ENCODE measurements around the gene ZXDC. TPM values are rescaled to one million over a fixed set of nuclear protein-coding genes. Genes with fewer than 3 reads are reported as not detected.

ZXDC gene
- total RNA-seq, 1 donor from 2014 or later, result 26.1 TPM

DNA sequence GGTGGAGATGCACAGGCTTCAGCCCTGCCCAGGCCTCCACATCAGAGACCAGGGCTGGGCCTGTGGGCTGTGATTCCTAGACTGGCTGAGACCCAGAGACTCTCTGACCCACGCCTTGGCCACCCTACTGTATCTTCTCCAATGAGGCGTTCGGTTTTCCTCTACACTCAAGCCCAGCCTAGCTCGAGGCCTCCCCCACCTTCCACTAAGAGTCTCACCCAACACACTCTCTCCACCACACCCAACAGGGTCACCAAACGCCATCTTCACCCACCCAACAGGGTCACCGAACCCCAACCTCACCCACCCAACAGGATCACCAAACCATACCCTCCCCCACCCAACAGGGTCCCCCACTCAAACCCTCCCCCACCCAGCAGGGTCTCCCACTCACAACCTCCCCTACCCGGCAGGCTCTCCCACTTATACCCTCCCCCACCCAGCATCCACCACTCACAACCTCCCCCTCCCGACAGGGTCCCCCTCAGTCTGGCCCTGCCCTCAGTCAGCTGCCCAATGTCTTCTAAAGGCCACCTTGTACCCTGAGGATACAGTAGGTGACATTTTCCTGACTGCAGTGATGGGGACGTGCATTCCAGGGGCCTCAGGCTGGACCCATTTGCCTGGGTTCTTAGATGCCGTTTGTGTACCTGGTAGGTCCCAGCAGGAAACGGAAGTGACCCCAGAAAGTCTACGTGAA lies 60.6 kb downstream of the ZXDC start:
- H3K9me3 Mint-ChIP-seq, result no peaks in the 10 kb centered on the region
- H3K36me3 Mint-ChIP-seq (ENCODE audit: low read depth), result no peaks in the 10 kb centered on the region
- H3K4me1 Mint-ChIP-seq (ENCODE audit: low read depth), result no peaks in the 10 kb centered on the region
- intact Hi-C loops (cut with micrococcal nuclease), result no loop called here
- peaks cover 16% of the 10 kb centered on the region for H3K27me3 Mint-ChIP-seq (ENCODE audit: low read depth)
- H3K27ac Mint-ChIP-seq, result no peak overlapping the region
- H3K4me3 Mint-ChIP-seq (ENCODE audit: low read depth), result no peak overlapping the region
- no peak for DNase-seq (ENCODE audit: low spot score)

DNA sequence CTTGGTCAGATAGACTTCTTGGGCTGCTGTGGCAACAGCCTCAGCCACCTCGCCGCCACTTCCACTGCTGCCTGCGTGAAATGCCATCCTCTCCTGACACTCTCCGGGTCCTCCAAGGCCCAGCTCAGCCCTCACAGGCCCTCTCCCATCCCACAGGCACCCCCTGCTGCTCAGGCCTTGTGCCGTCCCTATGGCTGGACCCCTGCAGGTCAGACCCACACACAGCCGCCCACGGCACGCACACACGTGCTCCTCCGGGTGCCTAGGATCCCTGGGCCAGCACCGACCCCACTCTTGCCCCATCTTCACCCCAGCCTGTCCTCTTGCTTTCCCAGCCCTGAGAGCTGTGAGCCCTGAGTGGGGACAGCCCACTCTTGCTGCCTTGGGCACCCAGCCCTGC lies 61.3 kb downstream of the ZXDC start:
- intact Hi-C loops (cut with micrococcal nuclease), result no loop called here
- DNase-seq (ENCODE audit: low spot score), result no peak
- H3K27ac Mint-ChIP-seq, result no peak overlapping the region

DNA sequence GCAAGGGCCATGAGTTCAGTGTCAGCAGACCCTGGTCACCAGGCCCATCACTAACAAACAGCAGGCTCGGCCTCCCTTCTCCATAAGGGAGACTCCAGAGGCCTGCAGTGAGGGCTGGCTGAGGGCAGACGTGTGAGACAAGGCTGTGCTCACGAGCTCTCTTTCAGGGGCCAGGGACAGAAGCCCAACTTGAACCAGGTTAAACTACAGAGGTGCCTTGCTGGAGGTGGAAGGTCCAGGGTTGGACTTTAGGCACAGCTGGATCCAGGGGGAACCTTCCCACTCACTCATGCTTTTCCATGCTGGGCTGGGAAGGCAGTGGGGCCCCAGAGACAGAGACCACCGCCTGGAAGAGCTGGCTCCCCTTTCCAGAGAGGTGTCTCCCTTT lies 62.0 kb downstream of the ZXDC start:
- no peaks in the 10 kb centered on the region for H3K4me1 Mint-ChIP-seq (ENCODE audit: low read depth)
- no peak for DNase-seq (ENCODE audit: low spot score)
- H3K27ac Mint-ChIP-seq, result no peak overlapping the region
- H3K36me3 Mint-ChIP-seq (ENCODE audit: low read depth), result no peaks in the 10 kb centered on the region
- H3K9me3 Mint-ChIP-seq, result no peaks in the 10 kb centered on the region
- H3K4me3 Mint-ChIP-seq (ENCODE audit: low read depth), result no peak overlapping the region
- peaks cover 16% of the 10 kb centered on the region for H3K27me3 Mint-ChIP-seq (ENCODE audit: low read depth)
- intact Hi-C loops (cut with micrococcal nuclease), result no loop called here

More for the DNA sequence above, 61.3 kb downstream of the ZXDC start:
- Mint-ChIP-seq H3K27me3 (ENCODE audit: low read depth) (peaks cover 16% of the 10 kb centered on the region), H3K36me3 (ENCODE audit: low read depth) (no peaks in the 10 kb centered on the region), H3K4me3 (ENCODE audit: low read depth) (no peak overlapping the region), H3K9me3 (no peaks in the 10 kb centered on the region), H3K4me1 (ENCODE audit: low read depth) (no peaks in the 10 kb centered on the region)

DNA sequence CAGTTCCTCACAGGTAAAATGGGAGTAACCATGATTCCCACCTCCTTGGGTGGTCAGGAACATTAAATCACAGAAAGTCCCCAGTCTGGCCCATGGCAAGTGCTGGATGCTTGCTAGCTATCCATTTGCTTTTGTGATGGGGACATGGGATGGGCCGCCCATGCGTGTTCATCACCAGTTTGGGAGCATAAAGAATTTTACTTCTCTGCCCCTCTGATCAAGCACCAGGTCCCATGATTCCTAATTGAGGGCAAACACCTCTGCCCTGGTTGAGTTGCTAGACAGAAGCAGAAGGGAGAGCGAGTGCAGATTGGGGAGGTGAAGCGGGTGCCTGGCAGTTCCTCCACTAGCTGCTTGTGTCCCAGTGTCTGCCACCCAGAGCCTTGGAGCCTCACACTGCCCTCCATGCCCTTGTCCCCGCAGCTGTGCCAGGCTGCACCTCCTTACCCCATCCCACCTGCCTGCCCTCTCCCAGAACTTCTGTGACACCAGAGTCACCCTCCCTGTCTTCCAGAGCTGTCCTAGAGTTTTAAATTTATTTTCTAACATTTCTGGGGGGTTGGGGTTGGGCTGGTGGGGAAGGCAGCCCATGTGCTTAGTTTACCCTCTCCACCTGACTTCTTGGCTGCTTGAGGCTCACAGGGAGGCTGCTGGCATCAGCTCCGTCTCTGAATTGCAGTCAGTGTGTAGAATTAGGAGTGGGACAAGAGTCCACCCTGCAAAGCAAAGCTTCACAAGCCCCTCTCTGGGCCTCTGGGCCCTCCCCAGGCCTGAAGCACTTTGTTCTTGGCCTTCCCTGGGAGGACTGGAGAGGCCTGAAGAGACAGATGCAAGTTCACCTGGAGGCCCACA lies 62.6 kb downstream of the ZXDC start:
- Mint-ChIP-seq H3K27me3 (ENCODE audit: low read depth) (peaks cover 16% of the 10 kb centered on the region), H3K4me1 (ENCODE audit: low read depth) (no peaks in the 10 kb centered on the region), H3K4me3 (ENCODE audit: low read depth) (no peak overlapping the region), H3K9me3 (no peaks in the 10 kb centered on the region), H3K27ac (no peak overlapping the region), H3K36me3 (ENCODE audit: low read depth) (no peaks in the 10 kb centered on the region)
- intact Hi-C loops (cut with micrococcal nuclease), result no loop called here
- no peak for DNase-seq (ENCODE audit: low spot score)

DNA sequence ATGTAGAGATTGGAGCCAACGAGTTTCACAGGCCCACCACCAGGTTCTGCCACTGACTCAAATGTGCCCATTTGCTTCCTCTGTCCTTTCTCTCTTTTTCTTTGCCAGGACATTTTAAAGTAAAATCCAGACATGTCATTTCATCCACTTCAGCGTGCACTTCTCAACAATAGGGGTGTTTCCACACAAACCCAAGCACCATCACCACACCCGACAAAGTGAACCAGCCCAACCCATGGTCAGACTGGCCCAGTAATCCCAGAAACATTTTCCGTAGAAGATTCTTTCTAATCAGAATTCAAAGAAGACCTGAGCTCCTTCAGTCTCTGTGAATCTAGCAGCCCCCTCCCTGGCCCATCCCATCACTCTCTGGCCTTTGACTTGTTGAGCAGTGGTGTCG lies 67.6 kb downstream of the ZXDC start:
- H3K36me3 Mint-ChIP-seq (ENCODE audit: low read depth), result no peaks in the 10 kb centered on the region
- H3K9me3 Mint-ChIP-seq, result no peaks in the 10 kb centered on the region
- no peak for DNase-seq (ENCODE audit: low spot score)
- peaks cover 16% of the 10 kb centered on the region for H3K27me3 Mint-ChIP-seq (ENCODE audit: low read depth)
- intact Hi-C loops (cut with micrococcal nuclease), result no loop called here
- H3K4me3 Mint-ChIP-seq (ENCODE audit: low read depth), result no peak overlapping the region
- no peak overlapping the region for H3K27ac Mint-ChIP-seq
- no peaks in the 10 kb centered on the region for H3K4me1 Mint-ChIP-seq (ENCODE audit: low read depth)

DNA sequence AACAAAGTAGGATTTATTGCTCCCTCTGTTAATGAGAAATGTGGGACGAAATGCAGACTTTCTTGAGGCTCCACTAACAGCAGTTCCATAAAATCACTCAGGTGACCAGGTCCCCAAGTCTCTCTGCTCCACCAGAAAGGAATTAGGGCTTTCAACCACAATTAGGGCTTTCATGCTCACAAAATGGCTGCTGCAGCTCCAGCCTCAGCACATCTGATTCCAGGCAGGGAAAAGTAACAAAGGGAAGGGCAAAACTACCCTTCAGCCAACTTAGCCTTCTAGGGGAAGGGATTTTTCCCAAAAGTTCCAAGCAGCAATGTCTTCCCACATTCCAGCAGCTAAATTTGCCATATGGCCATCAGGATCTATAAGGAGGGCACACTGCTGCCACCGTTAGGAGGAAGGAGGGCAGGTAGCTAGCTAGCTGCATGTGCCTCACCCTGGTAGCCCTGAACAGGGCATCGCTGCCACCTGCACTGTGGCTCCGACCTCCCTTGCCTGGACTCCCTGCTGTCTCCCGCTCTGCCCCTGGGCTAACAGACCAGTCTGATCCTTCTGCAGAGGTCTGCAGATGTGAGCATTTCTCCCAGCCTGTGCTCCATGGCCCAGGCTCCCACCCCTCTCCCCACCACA lies 68.2 kb downstream of the ZXDC start:
- DNase-seq (ENCODE audit: low spot score), result no peak
- Mint-ChIP-seq H3K27me3 (ENCODE audit: low read depth) (peaks cover 16% of the 10 kb centered on the region), H3K9me3 (no peaks in the 10 kb centered on the region), H3K27ac (no peak overlapping the region), H3K4me1 (ENCODE audit: low read depth) (no peaks in the 10 kb centered on the region), H3K4me3 (ENCODE audit: low read depth) (no peak overlapping the region), H3K36me3 (ENCODE audit: low read depth) (no peaks in the 10 kb centered on the region)
- intact Hi-C loops (cut with micrococcal nuclease), result no loop called here

DNA sequence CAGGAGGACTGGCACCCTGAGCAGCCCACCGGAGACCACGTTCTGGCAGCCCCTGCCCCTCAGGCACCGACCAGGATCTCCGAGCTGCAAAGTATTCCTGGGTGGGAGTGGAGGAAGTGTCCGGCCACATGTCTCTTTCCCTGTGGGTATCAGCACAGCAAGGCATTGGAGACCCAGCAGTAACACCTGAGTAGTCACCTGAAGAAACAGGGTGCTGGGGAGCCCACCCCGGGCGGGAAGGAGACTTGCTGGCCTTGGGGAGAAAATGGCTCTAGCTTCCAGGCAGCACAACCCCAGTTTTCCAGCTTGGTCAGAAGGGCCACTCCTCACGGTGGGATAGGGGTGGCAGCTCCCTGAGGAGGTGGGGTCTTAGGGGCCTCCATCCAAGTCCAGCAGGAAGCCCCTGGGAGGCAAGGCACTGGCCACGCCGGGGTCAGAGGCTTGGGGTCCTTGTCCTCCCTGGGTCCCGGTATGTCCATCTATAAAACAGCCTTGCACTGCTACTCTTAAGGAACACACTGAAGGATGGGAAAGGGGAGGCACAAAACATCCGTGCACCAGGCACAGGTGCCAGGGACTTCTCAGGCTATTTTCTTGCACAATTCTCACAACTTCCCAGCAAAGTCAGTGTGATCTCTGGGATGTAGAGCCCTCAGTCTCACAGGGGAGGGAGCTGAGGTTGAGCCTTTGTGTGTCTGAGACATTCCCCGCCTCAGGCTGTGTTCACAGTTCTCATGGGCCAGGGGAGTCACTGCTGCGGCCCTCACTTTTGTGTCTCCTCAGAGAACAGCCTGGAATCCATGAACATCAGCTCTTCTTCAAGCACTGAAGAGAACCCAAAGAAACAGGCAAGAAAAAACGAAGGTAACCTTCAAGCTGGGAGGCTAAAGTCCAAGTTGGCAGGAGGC lies 69.0 kb downstream of the ZXDC start:
- Mint-ChIP-seq H3K27ac (no peak overlapping the region), H3K4me1 (ENCODE audit: low read depth) (no peaks in the 10 kb centered on the region), H3K9me3 (no peaks in the 10 kb centered on the region), H3K36me3 (ENCODE audit: low read depth) (no peaks in the 10 kb centered on the region), H3K27me3 (ENCODE audit: low read depth) (peaks cover 12% of the 10 kb centered on the region), H3K4me3 (ENCODE audit: low read depth) (no peak overlapping the region)
- intact Hi-C loops (cut with micrococcal nuclease), result no loop called here
- DNase-seq (ENCODE audit: low spot score), result no peak

DNA sequence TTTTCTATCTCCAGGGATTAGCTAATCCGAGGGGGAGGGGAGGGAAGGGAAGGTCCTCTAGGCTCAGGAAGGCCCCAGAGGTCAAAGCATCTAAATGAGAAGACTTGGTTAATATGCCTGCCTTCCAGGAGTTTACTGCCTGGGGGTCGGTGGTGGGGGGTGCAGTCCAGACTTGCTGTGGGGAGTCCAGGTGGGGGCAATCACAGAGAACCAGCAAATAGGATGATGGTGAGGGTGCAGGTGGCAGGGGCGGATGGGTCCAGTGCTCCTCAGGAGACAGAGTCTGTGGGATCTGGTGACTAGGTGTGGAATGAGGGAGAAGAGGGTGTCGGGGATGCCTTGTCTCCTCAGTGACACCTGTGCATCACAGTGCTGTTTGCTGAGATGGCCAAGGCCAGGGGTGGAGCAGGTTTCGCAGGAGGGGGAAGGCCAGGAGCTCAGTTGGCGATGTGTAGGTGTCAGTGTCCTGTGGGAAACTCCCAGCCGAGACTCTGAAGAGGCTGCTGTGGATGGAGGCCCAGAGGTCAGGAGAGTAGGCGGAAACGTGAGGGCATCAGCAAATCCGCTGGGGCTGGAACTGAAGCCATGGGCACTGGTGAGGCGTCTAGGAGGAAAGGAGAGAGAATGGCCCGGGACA lies 72.9 kb downstream of the ZXDC start:
- Mint-ChIP-seq H3K4me1 (ENCODE audit: low read depth) (no peaks in the 10 kb centered on the region), H3K36me3 (ENCODE audit: low read depth) (no peaks in the 10 kb centered on the region), H3K9me3 (no peaks in the 10 kb centered on the region), H3K27ac (no peak overlapping the region), H3K4me3 (ENCODE audit: low read depth) (no peak overlapping the region), H3K27me3 (ENCODE audit: low read depth) (no peaks in the 10 kb centered on the region)
- no peak for DNase-seq (ENCODE audit: low spot score)
- intact Hi-C loops (cut with micrococcal nuclease), result no loop called here

DNA sequence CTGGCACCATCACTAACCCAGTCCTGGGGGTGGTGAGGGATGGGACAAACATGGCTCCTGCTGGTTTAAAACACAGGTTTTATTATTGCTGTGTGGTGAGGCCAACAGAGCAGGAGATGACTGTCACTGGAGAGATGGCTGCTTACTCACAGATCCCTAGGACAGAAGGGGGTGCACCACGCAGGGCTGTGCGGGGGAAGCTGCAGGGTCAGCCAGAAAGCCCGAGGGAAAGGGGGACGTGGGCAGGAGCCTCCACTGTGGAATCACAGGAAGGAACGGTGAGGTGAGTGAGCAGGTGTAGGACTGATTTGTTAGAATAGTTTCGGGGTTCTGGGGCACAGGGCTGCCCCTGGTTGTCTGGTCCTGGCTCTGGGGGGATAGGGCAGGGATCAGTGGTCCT lies 73.5 kb downstream of the ZXDC start:
- H3K4me1 Mint-ChIP-seq (ENCODE audit: low read depth), result no peaks in the 10 kb centered on the region
- no peaks in the 10 kb centered on the region for H3K9me3 Mint-ChIP-seq
- no peak overlapping the region for H3K4me3 Mint-ChIP-seq (ENCODE audit: low read depth)
- H3K36me3 Mint-ChIP-seq (ENCODE audit: low read depth), result no peaks in the 10 kb centered on the region
- no peaks in the 10 kb centered on the region for H3K27me3 Mint-ChIP-seq (ENCODE audit: low read depth)
- H3K27ac Mint-ChIP-seq, result no peak overlapping the region
- intact Hi-C loops (cut with micrococcal nuclease), result no loop called here
- DNase-seq (ENCODE audit: low spot score), result no peak

DNA sequence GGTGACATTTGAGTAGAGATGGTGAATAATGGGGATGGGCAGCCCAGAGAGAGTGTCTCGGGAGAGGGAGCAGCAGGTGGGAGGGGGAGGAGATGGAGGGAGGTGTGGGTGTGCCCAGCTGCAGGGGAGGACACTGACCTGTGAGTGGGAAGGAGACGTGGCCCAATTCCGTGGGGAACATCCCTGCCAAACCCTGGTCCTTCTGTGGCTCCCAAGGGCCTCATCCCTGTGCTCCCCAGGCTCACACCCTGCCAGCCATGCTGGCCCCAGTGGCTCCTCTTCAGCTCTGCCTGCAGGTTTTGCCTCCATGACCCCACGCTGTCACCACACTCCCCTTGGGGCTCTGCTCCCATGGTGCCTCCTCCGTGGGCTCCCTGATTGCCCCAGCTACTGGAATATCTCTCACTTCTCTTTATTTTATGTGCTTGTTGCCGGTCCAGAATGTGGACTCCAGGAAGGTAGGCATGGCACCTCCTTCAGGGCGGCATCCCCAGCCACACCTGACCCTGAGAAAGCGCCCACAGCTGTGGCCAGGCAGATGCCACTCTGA lies 74.0 kb downstream of the ZXDC start:
- no peak overlapping the region for H3K27ac Mint-ChIP-seq
- no peak for DNase-seq (ENCODE audit: low spot score)
- no peaks in the 10 kb centered on the region for H3K27me3 Mint-ChIP-seq (ENCODE audit: low read depth)
- no peaks in the 10 kb centered on the region for H3K9me3 Mint-ChIP-seq
- no peak overlapping the region for H3K4me3 Mint-ChIP-seq (ENCODE audit: low read depth)
- intact Hi-C loops (cut with micrococcal nuclease), result no loop called here
- no peaks in the 10 kb centered on the region for H3K36me3 Mint-ChIP-seq (ENCODE audit: low read depth)
- no peaks in the 10 kb centered on the region for H3K4me1 Mint-ChIP-seq (ENCODE audit: low read depth)

DNA sequence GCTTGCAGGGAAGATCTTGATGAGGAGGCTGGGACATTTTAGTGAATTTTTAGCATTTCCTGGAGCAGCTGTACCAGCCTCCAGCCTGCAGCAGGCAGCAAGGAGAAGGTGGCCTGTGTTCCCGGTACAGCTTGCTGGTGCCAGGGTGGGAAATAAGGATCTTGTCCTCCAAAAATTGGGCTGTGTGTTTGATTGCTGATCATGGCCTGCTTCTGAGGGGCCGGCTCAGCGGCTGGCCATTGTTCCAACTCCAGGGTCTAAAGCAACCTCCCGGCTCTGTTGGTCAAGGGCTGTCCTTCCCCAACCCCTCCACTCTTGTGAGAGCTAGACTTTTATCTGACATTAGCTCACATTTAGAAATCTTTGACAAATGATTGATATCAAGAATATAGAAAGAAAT lies 75.9 kb downstream of the ZXDC start:
- Mint-ChIP-seq H3K27me3 (ENCODE audit: low read depth) (peaks cover 3% of the 10 kb centered on the region), H3K4me3 (ENCODE audit: low read depth) (no peak overlapping the region), H3K27ac (no peak overlapping the region), H3K4me1 (ENCODE audit: low read depth) (no peaks in the 10 kb centered on the region), H3K9me3 (no peaks in the 10 kb centered on the region), H3K36me3 (ENCODE audit: low read depth) (no peaks in the 10 kb centered on the region)
- no peak for DNase-seq (ENCODE audit: low spot score)
- intact Hi-C loops (cut with micrococcal nuclease), result no loop called here

DNA sequence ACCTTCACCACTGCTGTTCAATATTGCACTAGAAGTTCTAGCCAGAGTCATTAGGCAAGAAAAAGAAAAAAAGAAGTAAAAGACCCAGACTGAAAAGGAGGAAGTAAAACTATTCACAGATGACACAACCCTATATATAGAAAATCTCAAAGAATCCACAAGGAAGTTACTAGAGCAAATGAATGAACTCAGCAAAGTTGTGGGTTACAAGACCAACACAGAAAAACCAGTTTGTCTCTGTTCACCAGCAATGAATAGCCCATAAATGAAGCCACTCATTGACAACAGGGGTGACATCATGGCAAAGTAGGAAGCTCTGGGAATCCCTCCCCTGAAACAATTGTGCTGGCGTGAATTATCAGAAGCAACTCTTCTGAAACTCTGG lies 76.3 kb downstream of the ZXDC start:
- intact Hi-C loops (cut with micrococcal nuclease), result no loop called here
- H3K27ac Mint-ChIP-seq, result no peak overlapping the region
- DNase-seq (ENCODE audit: low spot score), result no peak
- no peaks in the 10 kb centered on the region for H3K9me3 Mint-ChIP-seq
- no peak overlapping the region for H3K4me3 Mint-ChIP-seq (ENCODE audit: low read depth)
- peaks cover 3% of the 10 kb centered on the region for H3K27me3 Mint-ChIP-seq (ENCODE audit: low read depth)
- no peaks in the 10 kb centered on the region for H3K36me3 Mint-ChIP-seq (ENCODE audit: low read depth)
- no peaks in the 10 kb centered on the region for H3K4me1 Mint-ChIP-seq (ENCODE audit: low read depth)

Measured in activated T-helper 2 cell treated with anti-CD3 and anti-CD28 coated beads, Interferon-gamma antibody, Interleukin-2, Interleukin-4, amounts not matched to agents 10 μg/mL and 5 μg/mL and 100 μg/mL, durations not matched to agents 14 hours and 24 hours and 36 hours (primary cell).